Upper lobe of left lung (tissue), 6 donors: ENCODE data around the gene DOCK11. TPM values are rescaled to one million over a fixed set of nuclear protein-coding genes. Genes with fewer than 3 reads are reported as not detected.

Experiments used
- ATAC-seq, 2 donors: fragments of 200-7000 bp; cut with Tn5 transposase; one replicate each; pipeline ENCODE4 v1.9.1; 2022; ENCODE audit warnings: mild to moderate bottlenecking in 2 of 2, moderate library complexity in 2 of 2; ENCODE audit not compliant: low FRiP score in 2 of 2
- DNase-seq, 2 donors: peaks; one replicate each; pipeline ENCODE4 v3.0.0-alpha.2; 2019 to 2020
- H3K27ac ChIP-seq, 4 donors: fragments of 200-600 bp; sonication (generic); one replicate each; pipeline ENCODE4 v1.5.1; 2016 to 2019
- H3K27me3 ChIP-seq, 4 donors: fragments of 200-600 bp; sonication (generic); one replicate each; pipeline ENCODE4 v1.5.1; 2017 to 2019
- H3K36me3 ChIP-seq, 4 donors: fragments of 200-600 bp; sonication (generic); one replicate each; pipeline ENCODE4 v1.5.1; 2016 to 2019
- H3K4me1 ChIP-seq, 4 donors: fragments of 200-600 bp; sonication (generic); one replicate each; pipeline ENCODE4 v1.5.1; 2018 to 2019
- H3K4me3 ChIP-seq, 4 donors: fragments of 200-600 bp; sonication (generic); one replicate each; pipeline ENCODE4 v1.5.1; 2017 to 2019; ENCODE audit warnings: mild to moderate bottlenecking in 2 of 4, moderate library complexity in 1 of 4
- H3K9me3 ChIP-seq, 4 donors: fragments of 200-600 bp; sonication (generic); one replicate each; pipeline ENCODE4 v1.5.1; 2018 to 2019
- CTCF ChIP-seq, 6 experiments: fragments of 450-650 bp in 4 of 6; fragments of 200-600 bp in 2 of 6; sonication (generic) in 2 of 6; IDR thresholded peaks; one replicate each; pipeline ENCODE4 v1.5.1; 2016 to 2019; ENCODE audit warnings: antibody characterized with exemption in 6 of 6
- EP300 ChIP-seq, 4 donors: sonication (generic); formaldehyde crosslinking; IDR thresholded peaks; one replicate each; pipeline ENCODE4 v1.5.1; 2017; ENCODE audit warnings: antibody characterized with exemption in 4 of 4, control low read depth in 2 of 4
- POLR2A ChIP-seq, 4 donors: fragments of 450-650 bp; IDR thresholded peaks; one replicate each; pipeline ENCODE4 v1.5.1; 2016 to 2017; ENCODE audit warnings: antibody characterized with exemption in 4 of 4, mild to moderate bottlenecking in 2 of 4
- POLR2AphosphoS5 ChIP-seq, 2 donors: sonication (generic); formaldehyde crosslinking; IDR thresholded peaks; one replicate each; pipeline ENCODE4 v1.5.1; 2017; ENCODE audit warnings: antibody characterized with exemption in 2 of 2
- WGBS, 2 donors: methylation state at CpG; one replicate each; pipeline ENCODE4 v1.1.5; 2017 to 2018; 5-methylcytosine and 5-hydroxymethylcytosine counted together
- total RNA-seq, 6 donors: library from RNA; depleted of rRNA in 4 of 6; stranded (reverse); fragments of >200 nt in 4 of 6; gene quantifications; one replicate each; pipeline versions ENCODE4 v1.1.0 to v1.2.1, GENCODE V29; 2016 to 2021
- donor health status: DM: no; HTN: no; CAD: no; lungs with moderate emphysema.
- donor health status: DM: no; HTN: yes; CAD: no; lungs with severe emphysema.

The DOCK11 gene
- total RNA-seq, 6 donors from 2014 or later: 20.6 to 51.6 (median 42.1) TPM

GRCh38 chrX:118564498-118564897, 68.9 kb downstream of the DOCK11 start:
- TF ChIP-seq POLR2A (IDR thresholded peaks at IDR 0.05) (no peak), EP300 (IDR thresholded peaks at IDR 0.05) (no peak), POLR2AphosphoS5 (IDR thresholded peaks at IDR 0.05) (no peak), CTCF (IDR thresholded peaks at IDR 0.05) (no peak)
- Histone ChIP-seq H3K36me3 (no peaks in the 10 kb centered on the region), H3K4me1 (no peaks in the 10 kb centered on the region), H3K27ac (no peak overlapping the region), H3K9me3 (no peaks in the 10 kb centered on the region), H3K27me3 (no peaks in the 10 kb centered on the region), H3K4me3 (no peak overlapping the region)
- WGBS, 2 donors: 53 to 79% methylated on average over 1 of the region's 1 CpG
- ATAC-seq (no peak), DNase-seq (no peak)

- Histone ChIP-seq H3K4me1 (no peaks in the 10 kb centered on the region), H3K27me3 (no peaks in the 10 kb centered on the region), H3K4me3 (no peak overlapping the region), H3K9me3 (no peaks in the 10 kb centered on the region), H3K36me3 (no peaks in the 10 kb centered on the region), H3K27ac (no peak overlapping the region)
- 53 to 54% methylated on average over 6 of the region's 6 CpGs for WGBS, 2 donors
- TF ChIP-seq POLR2A (IDR thresholded peaks at IDR 0.05) (no peak), CTCF (IDR thresholded peaks at IDR 0.05) (no peak), EP300 (IDR thresholded peaks at IDR 0.05) (no peak), POLR2AphosphoS5 (IDR thresholded peaks at IDR 0.05) (no peak)
- no peak for DNase-seq
- no peak for ATAC-seq
These were observed 70.2 kb downstream of the DOCK11 start for GRCh38 chrX:118565853-118566252.

GRCh38 chrX:118566359-118566758, 70.7 kb downstream of the DOCK11 start:
- Histone ChIP-seq H3K27me3 (no peaks in the 10 kb centered on the region), H3K4me1 (no peaks in the 10 kb centered on the region), H3K36me3 (no peaks in the 10 kb centered on the region), H3K9me3 (no peaks in the 10 kb centered on the region), H3K27ac (no peak overlapping the region), H3K4me3 (no peak overlapping the region)
- no peak for DNase-seq
- peak in 1 of 2 donors; percentile 60 for ATAC-seq
- no peak for TF ChIP-seq POLR2AphosphoS5 (IDR thresholded peaks at IDR 0.05)
- no peak for TF ChIP-seq EP300 (IDR thresholded peaks at IDR 0.05)
- TF ChIP-seq POLR2A (IDR thresholded peaks at IDR 0.05): no peak
- no peak for TF ChIP-seq CTCF (IDR thresholded peaks at IDR 0.05)
- WGBS, 2 donors: 70 to 79% methylated on average over 3 of the region's 3 CpGs

- H3K9me3 ChIP-seq: no peaks in the 10 kb centered on the region
- H3K27me3 ChIP-seq: no peaks in the 10 kb centered on the region
- H3K36me3 ChIP-seq: peaks cover 0 to 3% (median 0%) of the 10 kb centered on the region in 4 donors
- H3K27ac ChIP-seq: no peak overlapping the region
- no peak for ATAC-seq
- no peak overlapping the region for H3K4me3 ChIP-seq
- no peaks in the 10 kb centered on the region for H3K4me1 ChIP-seq
- 59 to 77% methylated on average over 3 of the region's 3 CpGs for WGBS, 2 donors
- no peak for DNase-seq
- TF ChIP-seq POLR2A (IDR thresholded peaks at IDR 0.05) (no peak), CTCF (IDR thresholded peaks at IDR 0.05) (no peak), POLR2AphosphoS5 (IDR thresholded peaks at IDR 0.05) (no peak), EP300 (IDR thresholded peaks at IDR 0.05) (no peak)
These were observed 74.1 kb downstream of the DOCK11 start for GRCh38 chrX:118569676-118570075.

GRCh38 chrX:118570209-118570608, 74.6 kb downstream of the DOCK11 start:
- DNase-seq (no peak), ATAC-seq (no peak)
- WGBS, 2 donors: 78 to 79% methylated on average over 2 of the region's 2 CpGs
- no peak overlapping the region for H3K27ac ChIP-seq
- H3K4me1 ChIP-seq: no peaks in the 10 kb centered on the region
- TF ChIP-seq POLR2A (IDR thresholded peaks at IDR 0.05): no peak
- no peak for TF ChIP-seq EP300 (IDR thresholded peaks at IDR 0.05)
- no peak for TF ChIP-seq POLR2AphosphoS5 (IDR thresholded peaks at IDR 0.05)
- no peak for TF ChIP-seq CTCF (IDR thresholded peaks at IDR 0.05)
- no peaks in the 10 kb centered on the region for H3K9me3 ChIP-seq
- peaks cover 0 to 3% (median 0%) of the 10 kb centered on the region in 4 donors for H3K36me3 ChIP-seq
- H3K27me3 ChIP-seq: no peaks in the 10 kb centered on the region
- no peak overlapping the region for H3K4me3 ChIP-seq
